BJ (cell line): ENCODE results near the gene DCAF15. TPM values are rescaled to one million over a fixed set of nuclear protein-coding genes. Genes with fewer than 3 reads are reported as not detected.

ENCODE experiments used
- CTCF ChIA-PET: fragments of 350-600 bp; formaldehyde crosslinking; extraction: SDS; loops from one replicate; lab custom pipeline; 2021; ENCODE audit warnings: antibody characterized with exemption, inconsistent platforms; lab: Yijun Ruan, JAX
- POLR2A ChIA-PET: fragments of 300-600 bp; sonication (Branson Sonifier 250); formaldehyde crosslinking; extraction: SDS; loops from one replicate; lab custom pipeline; 2021; ENCODE audit warnings: antibody characterized with exemption; lab: Charles Lee
- DNase-seq: peaks from one replicate; pipeline ENCODE4 v3.0.0-alpha.2; 2011; ENCODE audit warnings: low read depth
- H3K27me3 ChIP-seq: 2 replicates; pipeline ENCODE4 v1.6.0; 2011; ENCODE audit warnings: low read length; ENCODE audit not compliant: control insufficient read depth, insufficient read depth
- H3K36me3 ChIP-seq: 2 replicates; pipeline ENCODE4 v1.5.1; 2011; ENCODE audit warnings: low read length; ENCODE audit not compliant: control insufficient read depth, insufficient read depth
- H3K4me3 ChIP-seq: 2 replicates; pipeline ENCODE4 v1.5.1; 2011; ENCODE audit warnings: low read depth, mild to moderate bottlenecking, control low read depth, low read length
- polyA plus RNA-seq: library from polyadenylated mRNA; depleted of rRNA; stranded (reverse); fragments of >200 nt; gene quantifications from 2 replicates; pipeline ENCODE4 v1.2.3, GENCODE V29; 2011
- TF ChIP-seq, protein P1 (sequence below): IDR thresholded peaks from 2 replicates; pipeline ENCODE4 v1.5.1; 2011; ENCODE audit warnings: low read depth, mild to moderate bottlenecking, control low read depth, inconsistent platforms, low read length, moderate library complexity; ENCODE audit not compliant: insufficient read depth

The DCAF15 gene
- polyA plus RNA-seq, 1 experiment: 20.0 TPM

DNA sequence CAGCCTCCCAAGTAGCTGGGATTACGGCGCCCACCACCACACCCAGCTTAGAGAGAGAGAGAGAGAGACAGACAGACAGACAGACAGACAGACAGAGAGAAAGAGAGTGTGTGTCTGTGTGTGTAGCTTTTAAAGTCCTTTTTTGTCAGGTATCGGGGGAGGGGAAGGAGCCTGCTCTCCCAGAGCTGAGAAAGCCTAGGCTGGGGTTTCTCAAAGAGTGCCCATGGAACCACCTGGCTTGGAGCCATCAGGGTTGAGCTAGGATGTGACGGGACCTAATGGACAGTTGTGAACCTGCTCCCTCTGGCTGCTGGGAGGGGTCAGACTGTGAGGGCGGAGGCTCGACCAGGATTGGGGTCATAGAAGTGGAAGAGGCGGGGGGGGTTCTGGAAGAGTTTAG lies 37.2 kb downstream of the DCAF15 start:
- TF ChIP-seq, protein P1, sequence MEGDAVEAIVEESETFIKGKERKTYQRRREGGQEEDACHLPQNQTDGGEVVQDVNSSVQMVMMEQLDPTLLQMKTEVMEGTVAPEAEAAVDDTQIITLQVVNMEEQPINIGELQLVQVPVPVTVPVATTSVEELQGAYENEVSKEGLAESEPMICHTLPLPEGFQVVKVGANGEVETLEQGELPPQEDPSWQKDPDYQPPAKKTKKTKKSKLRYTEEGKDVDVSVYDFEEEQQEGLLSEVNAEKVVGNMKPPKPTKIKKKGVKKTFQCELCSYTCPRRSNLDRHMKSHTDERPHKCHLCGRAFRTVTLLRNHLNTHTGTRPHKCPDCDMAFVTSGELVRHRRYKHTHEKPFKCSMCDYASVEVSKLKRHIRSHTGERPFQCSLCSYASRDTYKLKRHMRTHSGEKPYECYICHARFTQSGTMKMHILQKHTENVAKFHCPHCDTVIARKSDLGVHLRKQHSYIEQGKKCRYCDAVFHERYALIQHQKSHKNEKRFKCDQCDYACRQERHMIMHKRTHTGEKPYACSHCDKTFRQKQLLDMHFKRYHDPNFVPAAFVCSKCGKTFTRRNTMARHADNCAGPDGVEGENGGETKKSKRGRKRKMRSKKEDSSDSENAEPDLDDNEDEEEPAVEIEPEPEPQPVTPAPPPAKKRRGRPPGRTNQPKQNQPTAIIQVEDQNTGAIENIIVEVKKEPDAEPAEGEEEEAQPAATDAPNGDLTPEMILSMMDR: no peak
- Histone ChIP-seq H3K4me3 (no peak overlapping the region), H3K27me3 (no peaks in the 10 kb centered on the region), H3K36me3 (peaks cover 9% of the 10 kb centered on the region)
- ChIA-PET CTCF (no interaction called here), POLR2A (no interaction called here)
- DNase-seq: no peak

DNA sequence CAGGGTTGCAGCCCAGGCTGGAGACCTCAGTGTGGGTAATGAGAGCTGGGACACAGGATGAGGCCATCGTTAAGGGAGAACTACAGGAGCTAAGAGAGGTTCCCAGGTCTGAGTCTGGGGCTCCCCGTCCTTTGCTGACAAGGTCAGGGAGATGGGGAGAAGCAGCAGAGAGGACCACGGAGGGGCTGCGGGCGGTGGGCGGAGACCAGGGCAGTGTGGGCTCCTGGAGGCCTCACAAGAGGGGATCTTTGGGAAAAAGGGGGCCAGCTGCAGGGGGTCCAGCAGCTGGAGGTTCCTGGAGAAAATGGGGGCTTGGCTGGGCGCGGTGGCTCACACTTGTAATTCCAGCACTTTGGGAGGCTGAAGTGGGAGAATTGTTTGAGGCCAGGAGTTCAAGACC lies 37.8 kb downstream of the DCAF15 start:
- no peak for DNase-seq
- no peak overlapping the region for H3K4me3 ChIP-seq
- TF ChIP-seq, protein P1: no peak
- H3K27me3 ChIP-seq: no peaks in the 10 kb centered on the region
- ChIA-PET POLR2A (no interaction called here), CTCF (interaction anchor here (1.0 kb wide), 1 partner anchor 41 kb away, joined by 4 read pairs; the partner anchor contains the start of gene IL27RA)
- peaks cover 9% of the 10 kb centered on the region for H3K36me3 ChIP-seq

DNA sequence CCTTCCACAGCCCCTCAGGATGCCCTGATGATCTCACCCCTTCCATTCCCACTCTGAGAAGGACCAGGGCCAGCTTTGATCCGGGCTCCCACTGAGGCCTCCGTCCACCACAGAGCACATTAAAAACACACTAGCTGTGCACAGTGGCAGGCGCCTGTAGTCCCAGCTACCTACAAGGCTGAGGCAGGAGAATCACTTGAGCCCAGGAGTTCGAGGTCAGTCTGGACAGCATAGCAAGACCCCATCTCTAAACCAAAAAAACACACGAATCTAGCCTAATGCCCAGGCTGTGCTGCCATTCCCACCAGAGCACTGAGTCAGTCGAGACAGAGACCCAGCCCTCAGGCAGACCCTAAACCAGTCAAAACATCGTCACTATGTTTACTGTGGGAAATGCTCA lies 39.7 kb downstream of the DCAF15 start:
- peaks cover 9% of the 10 kb centered on the region for H3K36me3 ChIP-seq
- no peak for DNase-seq
- H3K27me3 ChIP-seq: no peaks in the 10 kb centered on the region
- ChIA-PET CTCF (no interaction called here), POLR2A (no interaction called here)
- TF ChIP-seq, protein P1: no peak
- no peak overlapping the region for H3K4me3 ChIP-seq

DNA sequence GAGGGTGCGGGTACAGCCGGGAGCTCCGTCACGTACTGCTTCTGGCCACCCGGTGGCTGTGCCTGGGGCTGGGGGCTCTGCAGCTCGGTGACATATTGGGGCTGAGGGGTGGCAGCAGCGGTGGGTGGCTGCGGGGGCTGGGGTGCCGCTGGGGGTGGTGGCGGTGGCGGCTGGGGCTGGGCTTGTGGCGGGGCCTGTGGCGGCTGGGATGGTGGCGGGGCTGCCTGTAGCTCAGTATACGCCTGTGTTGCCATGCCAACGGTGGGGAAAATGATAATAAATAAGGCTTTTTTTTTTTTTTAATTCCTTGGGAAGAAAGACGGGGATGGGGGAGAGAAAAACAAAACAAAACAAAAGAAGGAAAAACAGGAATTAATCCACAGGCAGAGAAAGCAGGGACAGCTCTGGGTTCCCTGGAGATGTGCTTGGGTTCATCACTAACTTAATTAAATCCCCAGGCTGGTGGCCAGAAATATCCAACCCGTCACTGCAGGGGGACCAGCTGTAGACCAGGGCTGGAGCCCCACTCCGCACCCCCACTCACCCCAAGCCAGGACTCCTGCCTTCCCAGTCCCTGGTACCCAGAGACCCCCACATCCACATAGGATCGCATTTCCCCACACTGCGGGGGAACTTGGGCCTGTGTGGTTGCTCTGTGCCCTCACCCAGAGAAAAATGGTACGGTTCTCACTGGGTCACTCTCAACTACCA lies 41.4 kb downstream of the DCAF15 start:
- TF ChIP-seq, protein P1: no peak
- H3K4me3 ChIP-seq: no peak overlapping the region
- DNase-seq: no peak
- peaks cover 10% of the 10 kb centered on the region for H3K36me3 ChIP-seq
- ChIA-PET CTCF (interaction anchor here (1.0 kb wide), 1 partner anchor 49 kb away, joined by 3 read pairs; no protein-coding TSS in a partner anchor), POLR2A (no interaction called here)
- no peaks in the 10 kb centered on the region for H3K27me3 ChIP-seq

DNA sequence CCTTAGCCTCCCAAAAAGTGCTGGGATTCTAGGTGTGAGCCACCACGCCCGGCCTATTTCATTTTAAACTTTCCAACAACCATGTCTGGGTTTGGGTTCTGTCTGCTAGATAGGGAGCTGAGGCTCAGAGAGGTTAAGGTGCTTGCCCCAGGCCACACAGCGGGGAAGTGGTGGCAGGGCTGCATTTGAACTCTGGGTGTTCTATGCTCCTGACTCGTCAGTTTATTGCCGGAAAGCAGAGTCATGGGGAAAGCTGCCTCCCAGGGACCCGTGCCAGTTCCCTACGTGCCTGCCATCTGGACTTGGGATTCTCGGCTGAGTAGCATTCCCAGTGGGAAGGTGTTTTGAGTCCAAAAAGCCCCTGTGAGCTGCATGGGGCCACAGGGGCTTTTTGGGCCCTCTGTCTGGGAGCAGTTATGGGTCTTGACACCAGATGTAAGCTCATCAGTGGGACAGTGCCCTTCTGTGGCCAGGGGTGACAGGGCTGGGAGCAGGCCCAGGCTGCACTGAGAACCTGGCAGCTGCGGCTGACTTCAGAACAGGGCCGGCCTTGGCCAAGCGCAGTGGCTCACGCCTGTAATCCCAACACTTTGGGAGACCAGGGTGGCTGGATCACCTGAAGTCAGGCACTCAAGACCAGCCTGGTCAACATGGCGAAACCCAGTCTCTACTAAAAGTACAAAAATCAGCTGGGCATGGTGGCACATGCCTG lies 42.9 kb downstream of the DCAF15 start:
- DNase-seq: peak; percentile 29
- POLR2A ChIA-PET: no interaction called here
- TF ChIP-seq, protein P1: no peak
- no peaks in the 10 kb centered on the region for H3K27me3 ChIP-seq
- H3K36me3 ChIP-seq: peaks cover 8% of the 10 kb centered on the region
- no peak overlapping the region for H3K4me3 ChIP-seq
- CTCF ChIA-PET: no interaction called here
